Measurements from ENCODE around the gene PSMD11.

DNA sequence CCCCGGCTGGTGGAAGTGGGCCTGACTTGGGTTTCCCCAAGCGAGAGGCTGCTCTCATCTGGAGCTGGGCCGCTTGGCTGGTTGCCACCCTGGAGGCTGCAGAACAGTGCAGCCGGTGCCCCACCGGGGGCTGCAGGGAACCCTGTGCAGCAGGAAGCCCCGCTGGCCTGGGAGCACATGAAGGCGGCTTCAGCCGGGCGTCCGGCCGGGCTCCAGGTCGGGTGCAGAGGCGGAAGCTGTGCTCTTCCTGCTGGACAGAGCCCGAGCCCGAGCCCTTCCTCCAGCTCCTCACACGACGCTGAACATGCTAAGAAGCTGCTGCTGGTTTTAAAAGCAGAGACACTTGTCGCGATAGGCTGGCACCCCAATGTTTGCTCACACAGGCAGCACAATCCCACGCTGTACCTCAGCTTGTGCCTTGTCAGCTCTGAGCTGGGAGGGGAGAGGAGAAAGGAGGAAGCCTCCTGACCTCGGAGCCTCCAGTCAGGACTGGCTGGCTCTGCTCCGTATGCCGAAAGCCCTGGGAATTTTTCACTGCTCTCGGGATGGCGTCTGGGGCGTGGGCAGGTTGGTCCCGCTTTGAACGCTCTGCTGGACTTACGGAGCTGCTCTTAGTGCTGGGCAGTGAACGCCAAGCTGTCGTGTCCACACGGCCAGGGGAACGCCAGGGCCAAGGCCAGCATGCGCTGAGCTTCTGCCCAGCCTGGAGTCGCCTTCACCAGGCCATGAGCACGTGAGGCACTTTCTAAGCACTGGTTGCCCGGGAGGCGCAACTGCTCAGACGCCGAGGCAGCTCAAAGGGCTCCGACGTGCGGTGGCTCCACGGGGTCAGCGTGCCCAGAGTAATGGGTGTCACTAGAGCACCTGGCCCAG lies 51.3 kb downstream of the PSMD11 start:
- TF ChIP-seq CTCF (IDR thresholded peaks at IDR 0.05) (no peak), POLR2A (IDR thresholded peaks at IDR 0.05) (no peak)
